ENCODE measurements around the gene ZSCAN32. TPM values are rescaled to one million over a fixed set of nuclear protein-coding genes. Genes with fewer than 3 reads are reported as not detected.

ZSCAN32 gene
- polyA plus RNA-seq, 1 of the 3 experiments (the other 2 are of a cell fraction) = 10.8 TPM

DNA sequence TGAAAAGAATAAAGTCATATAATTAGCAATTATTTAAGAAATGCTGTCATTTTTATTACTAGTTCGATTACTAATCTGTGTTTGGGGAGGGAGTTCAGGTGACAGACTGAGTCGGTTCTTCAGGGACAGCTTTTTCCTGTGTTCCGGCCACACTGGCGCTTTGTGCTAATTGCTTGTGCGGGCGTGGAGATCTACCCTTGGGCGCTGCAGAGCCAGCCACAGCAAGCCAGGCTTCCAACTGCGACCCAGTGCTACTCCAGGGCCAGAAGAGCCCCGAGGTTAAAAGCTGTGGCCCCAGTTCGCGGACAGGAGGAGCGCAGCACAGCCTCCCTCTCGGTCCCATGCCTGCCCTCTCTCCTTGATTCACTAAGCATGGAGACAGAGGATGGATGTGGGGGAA, 51.6 kb downstream of the ZSCAN32 start:
- H3K4me2 ChIP-seq = no peak overlapping the region
- H3K4me3 ChIP-seq (ENCODE audit: low read depth in 2 of 2, low read length in 1 of 2) = no peak overlapping the region
- peaks cover 45% of the 10 kb centered on the region for H3K27me3 ChIP-seq (ENCODE audit: insufficient read depth)
- POLR2A ChIA-PET = no interaction called here
- H2AFZ ChIP-seq (ENCODE audit: low read depth) = no peak overlapping the region
- no peaks in the 10 kb centered on the region for H4K20me1 ChIP-seq (ENCODE audit: insufficient read depth)
- H3K27ac ChIP-seq (ENCODE audit: low read depth in 2 of 2, low read length in 1 of 2) = no peak overlapping the region
- H3K4me1 ChIP-seq (ENCODE audit: control insufficient read depth in 1 of 2, insufficient read depth in 2 of 2, low read depth in 1 of 2, low read length in 1 of 2) = no peaks in the 10 kb centered on the region; a peak in 1 of 4 replicates
- no peak for TF ChIP-seq TAF1 (IDR thresholded peaks at IDR 0.05; ENCODE audit: borderline replicate concordance, low read depth, low read length)
- TF ChIP-seq ZBTB33 (IDR thresholded peaks at IDR 0.05; ENCODE audit: borderline replicate concordance, low read depth) = no peak
- TF ChIP-seq SMC3 (IDR thresholded peaks at IDR 0.05; ENCODE audit: low read depth, low read length) = no peak
- no peak for TF ChIP-seq NRF1 (IDR thresholded peaks at IDR 0.05; ENCODE audit: low read depth, low read length)
- no peak for TF ChIP-seq NFIC (IDR thresholded peaks at IDR 0.05; ENCODE audit: borderline replicate concordance)
- TF ChIP-seq, protein P1, sequence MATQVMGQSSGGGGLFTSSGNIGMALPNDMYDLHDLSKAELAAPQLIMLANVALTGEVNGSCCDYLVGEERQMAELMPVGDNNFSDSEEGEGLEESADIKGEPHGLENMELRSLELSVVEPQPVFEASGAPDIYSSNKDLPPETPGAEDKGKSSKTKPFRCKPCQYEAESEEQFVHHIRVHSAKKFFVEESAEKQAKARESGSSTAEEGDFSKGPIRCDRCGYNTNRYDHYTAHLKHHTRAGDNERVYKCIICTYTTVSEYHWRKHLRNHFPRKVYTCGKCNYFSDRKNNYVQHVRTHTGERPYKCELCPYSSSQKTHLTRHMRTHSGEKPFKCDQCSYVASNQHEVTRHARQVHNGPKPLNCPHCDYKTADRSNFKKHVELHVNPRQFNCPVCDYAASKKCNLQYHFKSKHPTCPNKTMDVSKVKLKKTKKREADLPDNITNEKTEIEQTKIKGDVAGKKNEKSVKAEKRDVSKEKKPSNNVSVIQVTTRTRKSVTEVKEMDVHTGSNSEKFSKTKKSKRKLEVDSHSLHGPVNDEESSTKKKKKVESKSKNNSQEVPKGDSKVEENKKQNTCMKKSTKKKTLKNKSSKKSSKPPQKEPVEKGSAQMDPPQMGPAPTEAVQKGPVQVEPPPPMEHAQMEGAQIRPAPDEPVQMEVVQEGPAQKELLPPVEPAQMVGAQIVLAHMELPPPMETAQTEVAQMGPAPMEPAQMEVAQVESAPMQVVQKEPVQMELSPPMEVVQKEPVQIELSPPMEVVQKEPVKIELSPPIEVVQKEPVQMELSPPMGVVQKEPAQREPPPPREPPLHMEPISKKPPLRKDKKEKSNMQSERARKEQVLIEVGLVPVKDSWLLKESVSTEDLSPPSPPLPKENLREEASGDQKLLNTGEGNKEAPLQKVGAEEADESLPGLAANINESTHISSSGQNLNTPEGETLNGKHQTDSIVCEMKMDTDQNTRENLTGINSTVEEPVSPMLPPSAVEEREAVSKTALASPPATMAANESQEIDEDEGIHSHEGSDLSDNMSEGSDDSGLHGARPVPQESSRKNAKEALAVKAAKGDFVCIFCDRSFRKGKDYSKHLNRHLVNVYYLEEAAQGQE (IDR thresholded peaks at IDR 0.05; ENCODE audit: low read depth, low read length) = no peak
- TF ChIP-seq CTCF (IDR thresholded peaks at IDR 0.05) = no peak
- H3K9ac ChIP-seq = no peak overlapping the region
- no peaks in the 10 kb centered on the region for H3K79me2 ChIP-seq (ENCODE audit: insufficient read depth)
- no peaks in the 10 kb centered on the region for H3K36me3 ChIP-seq (replicated peaks in 1 of 2; ENCODE audit: control insufficient read depth in 1 of 2, insufficient read depth in 2 of 2, low read length in 1 of 2)
- 32% methylated on average over 8 of the region's 13 CpGs for WGBS (ENCODE audit: low lambda C conversion rate)
- H3F3A ChIP-seq (replicated peaks; ENCODE audit: insufficient read depth) = peaks cover 4% of the 10 kb centered on the region
- no peaks in the 10 kb centered on the region for H3K9me3 ChIP-seq
- no peaks in the 10 kb centered on the region for H3K9me2 ChIP-seq
- CTCF ChIA-PET = no interaction called here
- DNase-seq = peak; percentile 7

DNA sequence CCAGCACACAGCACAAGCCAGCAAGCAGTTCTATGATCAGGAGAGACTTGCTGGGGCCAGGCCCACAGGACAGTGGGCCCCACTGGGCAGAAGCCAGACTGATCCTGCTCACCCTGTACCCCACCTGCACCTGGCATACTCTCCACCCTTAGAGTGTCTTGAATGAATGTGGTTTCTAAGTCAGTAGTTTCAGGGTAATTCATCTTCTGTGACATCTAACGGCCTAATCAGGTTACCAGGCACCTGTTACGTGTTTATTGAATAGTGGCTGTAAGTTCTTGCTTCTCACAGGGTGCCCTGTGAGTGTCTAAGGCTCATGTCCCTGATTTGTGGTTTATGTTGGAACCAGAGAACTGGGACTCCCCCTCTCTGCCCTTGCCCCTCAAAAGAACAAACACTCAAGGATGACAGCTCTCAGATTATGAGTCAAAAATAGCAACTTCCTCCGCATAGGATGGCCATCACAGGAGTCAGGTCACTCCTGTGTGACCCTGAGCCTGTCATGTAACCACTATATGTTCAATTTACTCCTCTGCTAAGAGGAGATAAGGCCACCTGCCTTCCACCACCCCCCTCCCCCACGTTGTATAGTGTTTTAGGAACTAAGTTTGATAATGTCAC, 52.1 kb downstream of the ZSCAN32 start:
- H2AFZ ChIP-seq (ENCODE audit: low read depth) = no peak overlapping the region
- TF ChIP-seq SIN3A (IDR thresholded peaks at IDR 0.05; ENCODE audit: borderline replicate concordance, low read depth, low read length) (no peak), SMC3 (IDR thresholded peaks at IDR 0.05; ENCODE audit: low read depth, low read length) (no peak), NFIC (IDR thresholded peaks at IDR 0.05; ENCODE audit: borderline replicate concordance) (no peak), NRF1 (IDR thresholded peaks at IDR 0.05; ENCODE audit: low read depth, low read length) (no peak)
- TF ChIP-seq, protein P2, sequence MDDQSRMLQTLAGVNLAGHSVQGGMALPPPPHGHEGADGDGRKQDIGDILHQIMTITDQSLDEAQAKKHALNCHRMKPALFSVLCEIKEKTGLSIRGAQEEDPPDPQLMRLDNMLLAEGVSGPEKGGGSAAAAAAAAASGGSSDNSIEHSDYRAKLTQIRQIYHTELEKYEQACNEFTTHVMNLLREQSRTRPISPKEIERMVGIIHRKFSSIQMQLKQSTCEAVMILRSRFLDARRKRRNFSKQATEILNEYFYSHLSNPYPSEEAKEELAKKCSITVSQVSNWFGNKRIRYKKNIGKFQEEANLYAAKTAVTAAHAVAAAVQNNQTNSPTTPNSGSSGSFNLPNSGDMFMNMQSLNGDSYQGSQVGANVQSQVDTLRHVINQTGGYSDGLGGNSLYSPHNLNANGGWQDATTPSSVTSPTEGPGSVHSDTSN (IDR thresholded peaks at IDR 0.05) = no peak
- no peak overlapping the region for H3K9ac ChIP-seq
- H3K79me2 ChIP-seq (ENCODE audit: insufficient read depth) = no peaks in the 10 kb centered on the region
- H3K36me3 ChIP-seq (replicated peaks in 1 of 2; ENCODE audit: control insufficient read depth in 1 of 2, insufficient read depth in 2 of 2, low read length in 1 of 2) = no peaks in the 10 kb centered on the region
- H3K4me2 ChIP-seq = no peak overlapping the region
- H4K20me1 ChIP-seq (ENCODE audit: insufficient read depth) = no peaks in the 10 kb centered on the region
- POLR2A ChIA-PET = no interaction called here
- no peaks in the 10 kb centered on the region for H3K9me3 ChIP-seq
- WGBS (ENCODE audit: low lambda C conversion rate) = 14% methylated on average over 4 of the region's 4 CpGs
- no peak overlapping the region for H3K4me3 ChIP-seq (ENCODE audit: low read depth in 2 of 2, low read length in 1 of 2)
- no peak overlapping the region for H3K27ac ChIP-seq (ENCODE audit: low read depth in 2 of 2, low read length in 1 of 2)
- peaks cover 40% of the 10 kb centered on the region for H3K27me3 ChIP-seq (ENCODE audit: insufficient read depth)
- no peak for DNase-seq
- CTCF ChIA-PET = no interaction called here
- peaks cover 4% of the 10 kb centered on the region for H3F3A ChIP-seq (replicated peaks; ENCODE audit: insufficient read depth)
- H3K9me2 ChIP-seq = no peaks in the 10 kb centered on the region
- no peaks in the 10 kb centered on the region; a peak in 1 of 4 replicates for H3K4me1 ChIP-seq (ENCODE audit: control insufficient read depth in 1 of 2, insufficient read depth in 2 of 2, low read depth in 1 of 2, low read length in 1 of 2)

Measured in SK-N-SH (cell line).